Neural cell (in vitro differentiated cells): Measurements from ENCODE around the gene SLC2A6. TPM values are rescaled to one million over a fixed set of nuclear protein-coding genes. Genes with fewer than 3 reads are reported as not detected.

Experiments
- H2AFZ ChIP-seq: fragments of 200-600, 300-800 bp; sonication (generic), shearing (Covaris generic); 2 replicates; pipeline ENCODE4 v1.6.0; 2014; ENCODE audit warnings: low read depth, mild to moderate bottlenecking, antibody characterized with exemption, low read length, moderate library complexity
- H3F3A ChIP-seq: fragments of 200-600 bp; shearing (Covaris generic); 2 replicates; pipeline ENCODE4 v1.6.1; 2016; ENCODE audit warnings: mild to moderate bottlenecking, moderate library complexity, mixed read lengths, antibody characterized with exemption, low read length; ENCODE audit not compliant: insufficient read depth, poor library complexity, severe bottlenecking
- H3K27ac ChIP-seq: fragments of 200-600, 300-800 bp; sonication (generic), shearing (Covaris generic); 2 replicates; pipeline ENCODE4 v1.5.1; 2014; ENCODE audit warnings: mild to moderate bottlenecking, low read length, moderate library complexity
- H3K27me3 ChIP-seq: fragments of 300-800, 200-600 bp; sonication (generic), shearing (Covaris generic); 2 replicates; pipeline ENCODE4 v1.6.0; 2014; ENCODE audit warnings: mild to moderate bottlenecking, low read depth, low read length, moderate library complexity; ENCODE audit not compliant: insufficient read depth
- H3K36me3 ChIP-seq: fragments of 300-800, 200-600 bp; sonication (generic), shearing (Covaris generic); 2 replicates; pipeline ENCODE4 v1.5.1; 2014; ENCODE audit warnings: mild to moderate bottlenecking, antibody characterized with exemption, low read length, moderate library complexity; ENCODE audit not compliant: insufficient read depth
- H3K4me2 ChIP-seq: fragments of 300-800, 200-600 bp; sonication (generic), shearing (Covaris generic); 2 replicates; pipeline ENCODE4 v1.6.0; 2014; ENCODE audit warnings: mild to moderate bottlenecking, low read length
- H3K4me3 ChIP-seq: fragments of 300-800, 200-600 bp; sonication (generic), shearing (Covaris generic); 2 replicates; pipeline ENCODE4 v1.5.1; 2014; ENCODE audit warnings: mild to moderate bottlenecking, low read length, moderate library complexity
- H3K79me2 ChIP-seq: fragments of 200-600 bp; shearing (Covaris generic); replicated peaks from 2 replicates; pipeline ENCODE4 v1.6.0; 2014; ENCODE audit warnings: mild to moderate bottlenecking, low read length, moderate library complexity; ENCODE audit not compliant: insufficient read depth
- H3K9ac ChIP-seq: fragments of 300-800, 200-600 bp; sonication (generic), shearing (Covaris generic); 2 replicates; pipeline ENCODE4 v1.6.1; 2016; ENCODE audit warnings: mild to moderate bottlenecking, low read length, mixed read lengths
- H3K9me2 ChIP-seq: fragments of 200-600 bp; shearing (Covaris generic); 2 replicates; pipeline ENCODE4 v1.6.1; 2016; ENCODE audit warnings: mild to moderate bottlenecking, low read length, mixed read lengths; ENCODE audit not compliant: insufficient read depth
- H3K9me3 ChIP-seq: fragments of 200-600, 300-800 bp; sonication (generic), shearing (Covaris generic); 2 replicates; pipeline ENCODE4 v1.6.1; 2016; ENCODE audit warnings: mild to moderate bottlenecking, mixed run types, low read length, moderate library complexity, mixed read lengths
- H4K20me1 ChIP-seq: fragments of 200-600 bp; shearing (Covaris generic); 2 replicates; pipeline ENCODE4 v1.6.1; 2016; ENCODE audit warnings: mild to moderate bottlenecking, mixed run types; ENCODE audit not compliant: insufficient read depth
- EP300 ChIP-seq: fragments of 450-650 bp; conservative IDR thresholded peaks from 2 replicates; pipeline ENCODE4 v1.6.1; 2014; ENCODE audit warnings: antibody characterized with exemption, mild to moderate bottlenecking, moderate library complexity; ENCODE audit not compliant: poor library complexity, severe bottlenecking
- EZH2 ChIP-seq: fragments of 200-600, 300-800 bp; shearing (Covaris generic), sonication (generic); IDR thresholded peaks from 2 replicates; pipeline ENCODE4 v1.6.1; 2014; ENCODE audit warnings: antibody characterized with exemption, low read length, borderline replicate concordance, mild to moderate bottlenecking; ENCODE audit not compliant: insufficient read depth, poor library complexity, severe bottlenecking
- MXI1 ChIP-seq: fragments of 450-650 bp; conservative IDR thresholded peaks from 2 replicates; pipeline ENCODE4 v1.6.1; 2014; ENCODE audit warnings: antibody characterized with exemption, mild to moderate bottlenecking; ENCODE audit not compliant: poor library complexity, severe bottlenecking
- POLR2AphosphoS5 ChIP-seq: IDR thresholded peaks from 2 replicates; pipeline ENCODE4 v1.6.1; 2012
- RAD21 ChIP-seq: fragments of 450-650 bp; conservative IDR thresholded peaks from 2 replicates; pipeline ENCODE4 v1.6.1; 2014; ENCODE audit warnings: antibody characterized with exemption, mild to moderate bottlenecking, moderate library complexity
- SMC3 ChIP-seq: fragments of 450-650 bp; conservative IDR thresholded peaks from 2 replicates; pipeline ENCODE4 v1.6.1; 2014; ENCODE audit warnings: antibody characterized with exemption, mild to moderate bottlenecking, moderate library complexity; ENCODE audit not compliant: poor library complexity
- TAF1 ChIP-seq: IDR thresholded peaks from 2 replicates; pipeline ENCODE4 v1.6.1; 2012; ENCODE audit warnings: low read depth
- polyA plus RNA-seq: library from polyadenylated mRNA; depleted of rRNA; stranded (reverse); fragments of >200 nt; gene quantifications from 2 replicates; pipeline ENCODE4 v1.2.3, GENCODE V29; 2014
- TF ChIP-seq, protein P1 (sequence below): fragments of 450-650 bp; IDR thresholded peaks from 2 replicates; pipeline ENCODE4 v1.5.1; 2014; ENCODE audit warnings: antibody characterized with exemption, mild to moderate bottlenecking, moderate library complexity; ENCODE audit not compliant: poor library complexity, severe bottlenecking
- TF ChIP-seq, protein P2 (sequence below): IDR thresholded peaks from 2 replicates; pipeline ENCODE4 v1.6.1; 2012; ENCODE audit warnings: borderline replicate concordance

Gene SLC2A6
- polyA plus RNA-seq, 1 donor from 2014 or later = 11.5 TPM

DNA sequence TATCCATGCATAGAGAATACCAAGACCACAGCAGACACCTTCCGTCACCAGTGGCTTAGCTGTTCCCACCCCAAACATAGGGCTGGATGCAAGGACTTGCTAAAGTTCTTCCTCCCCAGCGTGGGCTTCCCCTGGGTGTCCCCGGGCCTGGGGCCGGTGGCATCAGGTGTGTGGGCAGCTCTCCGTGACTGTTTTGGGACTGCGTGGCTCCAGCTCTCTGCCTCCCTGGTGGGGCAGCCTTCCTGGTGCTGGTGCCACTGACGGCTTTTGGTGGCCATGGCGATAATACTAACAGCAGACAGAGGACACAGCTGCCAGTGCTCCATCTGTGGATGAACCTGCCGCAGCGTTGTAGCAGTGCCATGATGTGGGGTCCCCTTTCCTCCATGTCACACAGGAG is 14.3 kb downstream of the SLC2A6 start:
- H3K4me3 ChIP-seq = no peak overlapping the region
- H3K9ac ChIP-seq = no peak overlapping the region
- no peaks in the 10 kb centered on the region for H3K9me3 ChIP-seq
- no peak overlapping the region for H2AFZ ChIP-seq
- TF ChIP-seq EP300 (no peak), SMC3 (no peak), MXI1 (no peak)
- TF ChIP-seq, protein P1, sequence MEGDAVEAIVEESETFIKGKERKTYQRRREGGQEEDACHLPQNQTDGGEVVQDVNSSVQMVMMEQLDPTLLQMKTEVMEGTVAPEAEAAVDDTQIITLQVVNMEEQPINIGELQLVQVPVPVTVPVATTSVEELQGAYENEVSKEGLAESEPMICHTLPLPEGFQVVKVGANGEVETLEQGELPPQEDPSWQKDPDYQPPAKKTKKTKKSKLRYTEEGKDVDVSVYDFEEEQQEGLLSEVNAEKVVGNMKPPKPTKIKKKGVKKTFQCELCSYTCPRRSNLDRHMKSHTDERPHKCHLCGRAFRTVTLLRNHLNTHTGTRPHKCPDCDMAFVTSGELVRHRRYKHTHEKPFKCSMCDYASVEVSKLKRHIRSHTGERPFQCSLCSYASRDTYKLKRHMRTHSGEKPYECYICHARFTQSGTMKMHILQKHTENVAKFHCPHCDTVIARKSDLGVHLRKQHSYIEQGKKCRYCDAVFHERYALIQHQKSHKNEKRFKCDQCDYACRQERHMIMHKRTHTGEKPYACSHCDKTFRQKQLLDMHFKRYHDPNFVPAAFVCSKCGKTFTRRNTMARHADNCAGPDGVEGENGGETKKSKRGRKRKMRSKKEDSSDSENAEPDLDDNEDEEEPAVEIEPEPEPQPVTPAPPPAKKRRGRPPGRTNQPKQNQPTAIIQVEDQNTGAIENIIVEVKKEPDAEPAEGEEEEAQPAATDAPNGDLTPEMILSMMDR = no peak
- no peaks in the 10 kb centered on the region for H3F3A ChIP-seq
- no peak overlapping the region for H3K4me2 ChIP-seq
- H4K20me1 ChIP-seq = peaks cover 3% of the 10 kb centered on the region
- H3K27me3 ChIP-seq = no peaks in the 10 kb centered on the region
- H3K27ac ChIP-seq = no peak overlapping the region
- peaks cover 29% of the 10 kb centered on the region for H3K79me2 ChIP-seq
- H3K9me2 ChIP-seq = no peaks in the 10 kb centered on the region
- peaks cover 5% of the 10 kb centered on the region for H3K36me3 ChIP-seq

DNA sequence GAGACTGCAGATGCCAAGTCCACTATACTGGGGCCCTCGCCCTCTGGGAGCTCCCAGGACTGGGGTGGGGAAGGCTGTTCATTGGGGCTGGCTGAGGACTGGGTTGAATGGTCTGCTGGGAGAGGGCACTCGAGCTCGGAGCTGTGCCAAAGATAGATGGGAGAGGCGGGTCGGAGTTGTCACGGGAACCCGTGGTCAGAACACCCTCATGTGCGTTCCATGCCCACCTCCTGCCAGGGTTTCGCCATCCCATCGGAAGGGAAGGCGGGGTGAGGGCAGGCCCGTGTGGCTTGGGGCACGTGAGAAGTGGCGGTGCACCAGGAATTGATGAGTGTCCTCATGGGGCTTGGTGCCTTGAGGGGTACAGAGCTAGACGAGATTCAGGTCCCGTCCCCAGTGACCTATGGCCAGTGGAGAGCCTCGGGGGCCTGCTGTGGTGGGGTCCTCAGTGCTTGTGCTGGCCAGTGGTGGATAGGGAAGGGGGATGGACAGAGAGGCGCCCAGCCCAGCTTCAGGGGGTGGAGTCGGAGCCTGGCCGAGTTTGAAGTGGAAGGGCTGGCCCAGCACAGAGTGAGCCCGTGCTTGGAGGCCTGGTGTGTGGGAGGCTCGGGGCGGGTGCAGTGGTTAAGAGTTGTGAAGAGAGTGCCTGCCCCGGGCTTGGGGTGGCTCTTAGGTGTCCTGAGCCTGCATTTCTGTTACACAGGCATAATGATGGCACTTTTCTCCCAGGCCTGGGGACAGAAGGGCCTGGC is 14.9 kb downstream of the SLC2A6 start:
- Histone ChIP-seq H3K27me3 (no peaks in the 10 kb centered on the region), H3K9me2 (no peaks in the 10 kb centered on the region), H3K9ac (no peak overlapping the region), H3K9me3 (no peaks in the 10 kb centered on the region), H4K20me1 (peaks cover 3% of the 10 kb centered on the region), H3K4me3 (no peak overlapping the region), H3K4me2 (no peak overlapping the region), H3K27ac (no peak overlapping the region), H3F3A (no peaks in the 10 kb centered on the region), H3K79me2 (peaks cover 29% of the 10 kb centered on the region), H3K36me3 (peaks cover 5% of the 10 kb centered on the region), H2AFZ (no peak overlapping the region)
- TF ChIP-seq, protein P1 = no peak
- TF ChIP-seq MXI1 = no peak
- no peak for TF ChIP-seq TAF1
- no peak for TF ChIP-seq POLR2AphosphoS5
- no peak for TF ChIP-seq RAD21
- TF ChIP-seq SMC3 = no peak
- TF ChIP-seq, protein P2, sequence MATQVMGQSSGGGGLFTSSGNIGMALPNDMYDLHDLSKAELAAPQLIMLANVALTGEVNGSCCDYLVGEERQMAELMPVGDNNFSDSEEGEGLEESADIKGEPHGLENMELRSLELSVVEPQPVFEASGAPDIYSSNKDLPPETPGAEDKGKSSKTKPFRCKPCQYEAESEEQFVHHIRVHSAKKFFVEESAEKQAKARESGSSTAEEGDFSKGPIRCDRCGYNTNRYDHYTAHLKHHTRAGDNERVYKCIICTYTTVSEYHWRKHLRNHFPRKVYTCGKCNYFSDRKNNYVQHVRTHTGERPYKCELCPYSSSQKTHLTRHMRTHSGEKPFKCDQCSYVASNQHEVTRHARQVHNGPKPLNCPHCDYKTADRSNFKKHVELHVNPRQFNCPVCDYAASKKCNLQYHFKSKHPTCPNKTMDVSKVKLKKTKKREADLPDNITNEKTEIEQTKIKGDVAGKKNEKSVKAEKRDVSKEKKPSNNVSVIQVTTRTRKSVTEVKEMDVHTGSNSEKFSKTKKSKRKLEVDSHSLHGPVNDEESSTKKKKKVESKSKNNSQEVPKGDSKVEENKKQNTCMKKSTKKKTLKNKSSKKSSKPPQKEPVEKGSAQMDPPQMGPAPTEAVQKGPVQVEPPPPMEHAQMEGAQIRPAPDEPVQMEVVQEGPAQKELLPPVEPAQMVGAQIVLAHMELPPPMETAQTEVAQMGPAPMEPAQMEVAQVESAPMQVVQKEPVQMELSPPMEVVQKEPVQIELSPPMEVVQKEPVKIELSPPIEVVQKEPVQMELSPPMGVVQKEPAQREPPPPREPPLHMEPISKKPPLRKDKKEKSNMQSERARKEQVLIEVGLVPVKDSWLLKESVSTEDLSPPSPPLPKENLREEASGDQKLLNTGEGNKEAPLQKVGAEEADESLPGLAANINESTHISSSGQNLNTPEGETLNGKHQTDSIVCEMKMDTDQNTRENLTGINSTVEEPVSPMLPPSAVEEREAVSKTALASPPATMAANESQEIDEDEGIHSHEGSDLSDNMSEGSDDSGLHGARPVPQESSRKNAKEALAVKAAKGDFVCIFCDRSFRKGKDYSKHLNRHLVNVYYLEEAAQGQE = no peak
- TF ChIP-seq EZH2 = no peak
- TF ChIP-seq EP300 = no peak
